ENCODE measurements around the gene THEMIS.

DNA sequence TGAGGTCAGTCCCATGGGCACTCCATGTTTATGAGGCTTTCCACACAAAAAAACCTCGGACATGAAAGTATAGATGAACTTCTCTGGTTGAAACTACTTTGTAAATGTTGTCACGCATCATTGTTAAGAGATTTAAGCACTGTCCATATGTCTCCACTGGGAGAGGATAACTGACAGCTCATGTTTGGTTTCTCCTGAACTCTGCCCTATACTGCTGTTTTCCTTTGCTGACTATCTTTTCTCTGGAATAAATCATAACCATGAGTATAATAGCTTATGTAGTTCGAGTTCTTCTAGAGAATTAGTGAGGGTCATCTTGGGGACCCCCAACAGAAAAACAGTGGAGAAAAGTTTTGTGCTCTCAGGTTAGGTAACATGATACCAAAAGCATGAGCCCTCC lies 14.3 kb downstream of the THEMIS start:
- TF ChIP-seq, protein P1, sequence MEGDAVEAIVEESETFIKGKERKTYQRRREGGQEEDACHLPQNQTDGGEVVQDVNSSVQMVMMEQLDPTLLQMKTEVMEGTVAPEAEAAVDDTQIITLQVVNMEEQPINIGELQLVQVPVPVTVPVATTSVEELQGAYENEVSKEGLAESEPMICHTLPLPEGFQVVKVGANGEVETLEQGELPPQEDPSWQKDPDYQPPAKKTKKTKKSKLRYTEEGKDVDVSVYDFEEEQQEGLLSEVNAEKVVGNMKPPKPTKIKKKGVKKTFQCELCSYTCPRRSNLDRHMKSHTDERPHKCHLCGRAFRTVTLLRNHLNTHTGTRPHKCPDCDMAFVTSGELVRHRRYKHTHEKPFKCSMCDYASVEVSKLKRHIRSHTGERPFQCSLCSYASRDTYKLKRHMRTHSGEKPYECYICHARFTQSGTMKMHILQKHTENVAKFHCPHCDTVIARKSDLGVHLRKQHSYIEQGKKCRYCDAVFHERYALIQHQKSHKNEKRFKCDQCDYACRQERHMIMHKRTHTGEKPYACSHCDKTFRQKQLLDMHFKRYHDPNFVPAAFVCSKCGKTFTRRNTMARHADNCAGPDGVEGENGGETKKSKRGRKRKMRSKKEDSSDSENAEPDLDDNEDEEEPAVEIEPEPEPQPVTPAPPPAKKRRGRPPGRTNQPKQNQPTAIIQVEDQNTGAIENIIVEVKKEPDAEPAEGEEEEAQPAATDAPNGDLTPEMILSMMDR (conservative IDR thresholded peaks at IDR 0.05 in 1 of 2, IDR thresholded peaks at IDR 0.05 in 1 of 2; ENCODE audit: low read depth in 1 of 2, low read length in 2 of 2), result no peak
- TF ChIP-seq EZH2 (IDR thresholded peaks at IDR 0.05; ENCODE audit: low read length, missing control alignments), result no peak

All from fibroblast of lung (primary cell).